A549 (cell line): Measurements from ENCODE around the gene ANAPC15. TPM values are rescaled to one million over a fixed set of nuclear protein-coding genes. Genes with fewer than 3 reads are reported as not detected.

Source experiments
- ATAC-seq, 2 experiments: fragments of 200-7000 bp in 1 of 2; fragments of >200 bp in 1 of 2; cut with Nextera tagmentation in 1 of 2; cut with Tn5 transposase in 1 of 2; 3 replicates each; pipeline versions ENCODE4 v1.8.0 to v1.9.1; 2018 to 2020; ENCODE audit warnings: mild to moderate bottlenecking in 1 of 2, moderate library complexity in 1 of 2
- CTCF ChIA-PET: fragments of 300-600 bp; sonication (Branson Sonifier 250); formaldehyde crosslinking; extraction: SDS; loops from one replicate; lab custom pipeline; 2021; ENCODE audit warnings: antibody characterized with exemption, inconsistent platforms; lab: Yijun Ruan, JAX
- POLR2A ChIA-PET: fragments of 350-600 bp; formaldehyde crosslinking; extraction: SDS; loops from one replicate; lab custom pipeline; 2021; ENCODE audit warnings: antibody characterized with exemption, inconsistent platforms; lab: Yijun Ruan, JAX
- DNase-seq, 2 experiments: peaks; one replicate each; pipeline versions ENCODE4 v3.0.0 to v3.0.0-alpha.2; 2011 to 2016; ENCODE audit warnings: low read depth in 1 of 2, low spot score in 1 of 2
- FAIRE-seq: peaks from 2 replicates; lab custom pipeline; 2011; peaks lifted over from hg19 to GRCh38; lab: Jason Lieb, UNC
- H3K27ac ChIP-seq, 2 experiments: fragments of >200 bp; sonication (Bioruptor Twin); formaldehyde crosslinking; 3 replicates each; pipeline ENCODE4 v1.5.1; 2016 to 2017
- H3K4me1 ChIP-seq: fragments of >200 bp; sonication (Bioruptor Twin); formaldehyde crosslinking; 3 replicates; pipeline ENCODE4 v1.6.1; 2016
- H3K4me2 ChIP-seq: fragments of >200 bp; sonication (Bioruptor Twin); formaldehyde crosslinking; 3 replicates; pipeline ENCODE4 v1.6.1; 2016
- H3K4me3 ChIP-seq: fragments of >200 bp; sonication (Bioruptor Twin); formaldehyde crosslinking; 3 replicates; pipeline ENCODE4 v1.5.1; 2016
- H3K9me3 ChIP-seq: fragments of >200 bp; sonication (Bioruptor Twin); formaldehyde crosslinking; 3 replicates; pipeline ENCODE4 v1.6.1; 2016
- CHD2 ChIP-seq: fragments of 150-350 bp; IDR thresholded peaks from 2 replicates; pipeline ENCODE4 v1.6.1; 2014; ENCODE audit warnings: low read length; ENCODE audit not compliant: partially characterized antibody
- CTCF ChIP-seq: fragments of >200 bp; sonication (Bioruptor Twin); formaldehyde crosslinking; IDR thresholded peaks from 3 replicates; pipeline ENCODE4 v1.5.1; 2016
- E2F6 ChIP-seq: IDR thresholded peaks from 2 replicates; pipeline ENCODE4 v1.6.1; 2012; ENCODE audit warnings: low read depth, borderline replicate concordance
- FOSL2 ChIP-seq, 2 experiments: fragments of 450-650 bp in 1 of 2; fragments of >200 bp in 1 of 2; sonication (Bioruptor Twin) in 1 of 2; formaldehyde crosslinking; IDR thresholded peaks; 2 replicates each; pipeline versions ENCODE4 v1.5.0 to v1.6.1; 2016 to 2020; ENCODE audit warnings: mild to moderate bottlenecking in 1 of 2, moderate library complexity in 1 of 2
- HOXA7 ChIP-seq: fragments of 250-450 bp; sonication (Bioruptor Pico); IDR thresholded peaks from 2 replicates; pipeline ENCODE4 v1.5.0; 2020; ENCODE audit warnings: mild to moderate bottlenecking, moderate library complexity
- HOXB13 ChIP-seq: fragments of 250-450 bp; sonication (Bioruptor Pico); IDR thresholded peaks from 2 replicates; pipeline ENCODE4 v1.5.0; 2020; ENCODE audit warnings: low read depth, mild to moderate bottlenecking, moderate library complexity
- KDM1A ChIP-seq: fragments of 200-600 bp; sonication (generic); IDR thresholded peaks from 2 replicates; pipeline ENCODE4 v1.6.1; 2016; ENCODE audit warnings: low read depth, mild to moderate bottlenecking
- MAFK ChIP-seq: fragments of 450-650 bp; IDR thresholded peaks from 2 replicates; pipeline ENCODE4 v1.6.1; 2014; ENCODE audit not compliant: partially characterized antibody
- MAX ChIP-seq: IDR thresholded peaks from 2 replicates; pipeline ENCODE4 v1.6.1; 2012
- POLR2A ChIP-seq: IDR thresholded peaks from 2 replicates; pipeline ENCODE4 v1.6.1; 2012; ENCODE audit warnings: mild to moderate bottlenecking, low read length
- RARB ChIP-seq: fragments of 250-450 bp; sonication (Bioruptor Pico); IDR thresholded peaks from 2 replicates; pipeline ENCODE4 v1.8.0; 2021; ENCODE audit warnings: mild to moderate bottlenecking, moderate library complexity
- TFCP2L1 ChIP-seq: fragments of 250-450 bp; sonication (Bioruptor Pico); IDR thresholded peaks from 2 replicates; pipeline ENCODE4 v1.5.0; 2021; ENCODE audit warnings: mild to moderate bottlenecking
- USF2 ChIP-seq: fragments of 450-650 bp; IDR thresholded peaks from 2 replicates; pipeline ENCODE4 v1.6.1; 2014; ENCODE audit warnings: antibody characterized with exemption
- ZSCAN20 ChIP-seq: fragments of 250-450 bp; sonication (Bioruptor Pico); IDR thresholded peaks from 2 replicates; pipeline ENCODE4 v1.8.0; 2022; ENCODE audit warnings: mild to moderate bottlenecking, moderate library complexity
- WGBS: methylation state at CpG from one replicate; pipeline ENCODE4 v1.1.6; 2017; ENCODE audit errors: missing lambda C conversion rate; 5-methylcytosine and 5-hydroxymethylcytosine counted together
- polyA plus RNA-seq, 4 experiments: library from polyadenylated mRNA; depleted of rRNA in 3 of 4; stranded (reverse); fragments of >200 nt; fragmentation: RNase III in 1 of 4; extraction: RNeasy Plus Mini Kit Qiagen cat#74134 plus additional on column Dnase treatment in 1 of 4; gene quantifications; 2 replicates in 3 of 4; 3 replicates in 1 of 4; pipeline ENCODE4 v1.2.3, GENCODE V29; 2011 to 2017

Gene ANAPC15
- polyA plus RNA-seq, 2 of the 4 experiments (the other 2 are of a cell fraction) = 88.2 to 96.2 TPM

GRCh38 chr11:72102631-72102945 is 9.9 kb downstream of the ANAPC15 start:
- DNase-seq (no peak), FAIRE-seq (no peak), ATAC-seq (no peak; a peak in 1 of 6 replicates)
- ChIA-PET CTCF (interaction anchor here (0.6 to 14.0 kb wide), 7 partner anchors 12 to 83 kb away, joined by 3 to 354 read pairs (median 6); no protein-coding TSS in a partner anchor), POLR2A (interaction anchor here (0.6 to 3.3 kb wide), 3 partner anchors 8 to 175 kb away, joined by 3 to 20 read pairs (median 3); partner anchors contain the start of genes ANAPC15 and XNDC1N)
- TF ChIP-seq HOXA7 (CRISPR knock-in tag) (0 out of 2 replicates have a peak, but pooled peaks have one; percentile 7), USF2 (no peak)
- WGBS = 4% methylated on average over 9 of the region's 9 CpGs
- Histone ChIP-seq H3K9me3 (no peaks in the 10 kb centered on the region), H3K27ac (peak overlapping the region; percentile 93 to 94), H3K4me1 (peaks cover 14% of the 10 kb centered on the region), H3K4me2 (peak overlapping the region; percentile 83), H3K4me3 (peak overlapping the region; percentile 94)

GRCh38 chr11:72102162-72102561 is 10.3 kb downstream of the ANAPC15 start:
- CTCF ChIA-PET = interaction anchor here (0.6 to 14.0 kb wide), 7 partner anchors 12 to 83 kb away, joined by 3 to 354 read pairs (median 6); no protein-coding TSS in a partner anchor
- Histone ChIP-seq H3K4me1 (peaks cover 14% of the 10 kb centered on the region), H3K9me3 (no peaks in the 10 kb centered on the region), H3K4me2 (peak overlapping the region; percentile 83), H3K4me3 (peak overlapping the region; percentile 94), H3K27ac (peak overlapping the region; percentile 93 to 94)
- TF ChIP-seq CHD2 = no peak
- no peak for TF ChIP-seq E2F6
- no peak for TF ChIP-seq KDM1A
- no peak for TF ChIP-seq FOSL2 (IDR thresholded peaks at IDR 0.05)
- TF ChIP-seq FOSL2 (CRISPR knock-in tag; IDR thresholded peaks at IDR 0.05) = no peak
- no peak for TF ChIP-seq ZSCAN20 (CRISPR knock-in tag)
- no peak for TF ChIP-seq MAX
- TF ChIP-seq RARB = no peak
- no peak for TF ChIP-seq CTCF
- no peak for TF ChIP-seq USF2
- TF ChIP-seq HOXB13 (CRISPR knock-in tag) = no peak
- no peak for ATAC-seq
- POLR2A ChIA-PET = interaction anchor here (0.7 to 3.3 kb wide), 3 partner anchors 10 to 174 kb away, joined by 3 to 20 read pairs (median 3); partner anchors contain the start of genes ANAPC15 and XNDC1N
- WGBS = 45% methylated on average over 4 of the region's 4 CpGs
- FAIRE-seq = no peak
- DNase-seq = no peak

GRCh38 chr11:72100462-72100861 is 12.0 kb downstream of the ANAPC15 start:
- ChIA-PET CTCF (interaction anchor here (0.6 to 14.0 kb wide), 11 partner anchors 8 to 262 kb away, joined by 3 to 354 read pairs (median 5); no protein-coding TSS in a partner anchor), POLR2A (interaction anchor here (0.5 to 3.3 kb wide), 2 partner anchors 12 to 40 kb away, joined by 3 to 20 read pairs; partner anchors contain the start of gene ANAPC15)
- FAIRE-seq = no peak
- Histone ChIP-seq H3K4me2 (peak overlapping the region; percentile 0; the same call in 1 of the 3 replicates), H3K9me3 (no peaks in the 10 kb centered on the region), H3K4me1 (peaks cover 14% of the 10 kb centered on the region), H3K27ac (no peak overlapping the region), H3K4me3 (no peak overlapping the region)
- WGBS = 100% methylated on average over 1 of the region's 1 CpG
- TF ChIP-seq TFCP2L1 (no peak), POLR2A (no peak), MAFK (peak; percentile 21)
- ATAC-seq = no peak
- DNase-seq = no peak
